Activated T-cell treated with anti-CD3 and anti-CD28 coated beads, Interleukin-2, amount 50 U/mL, for 72 hours (primary cell): Measurements from ENCODE around the gene NEK2. TPM values are rescaled to one million over a fixed set of nuclear protein-coding genes. Genes with fewer than 3 reads are reported as not detected.
"Not testable (repeated sequence)": the region's sequence is repeated elsewhere in the genome, so short reads cannot be mapped to it uniquely, and the experiment has no call there.

Experiments
- ATAC-seq, 2 donors: fragments of 150-1000 bp; cut with Tn5 transposase; replicated peaks in 1 of 2; 2 replicates each; pipeline ENCODE4 v1.10.0; 2021; ENCODE audit warnings: moderate library complexity in 2 of 2, mild to moderate bottlenecking in 1 of 2
- DNase-seq, 2 donors: peaks; one replicate each; pipeline ENCODE4 v3.0.0; 2021 to 2022; ENCODE audit warnings: mixed read lengths in 1 of 2
- H3K27ac Mint-ChIP-seq: one replicate; pipeline ENCODE4 v1.8.0; 2022; ENCODE audit warnings: mild to moderate bottlenecking, moderate library complexity, mixed read lengths
- H3K27me3 Mint-ChIP-seq: one replicate; pipeline ENCODE4 v1.8.0; 2022; ENCODE audit warnings: low read depth, mixed read lengths
- H3K36me3 Mint-ChIP-seq, 2 donors: one replicate each; pipeline ENCODE4 v1.8.0; 2022; ENCODE audit warnings: mixed read lengths in 2 of 2, mild to moderate bottlenecking in 1 of 2; ENCODE audit not compliant: insufficient read depth in 2 of 2
- H3K4me1 Mint-ChIP-seq: one replicate; pipeline ENCODE4 v1.8.0; 2022; ENCODE audit warnings: low read depth, mixed read lengths
- H3K4me3 Mint-ChIP-seq, 2 donors: one replicate each; pipeline ENCODE4 v1.8.0; 2022; ENCODE audit warnings: mild to moderate bottlenecking in 2 of 2, mixed read lengths in 2 of 2, moderate library complexity in 2 of 2
- H3K9me3 Mint-ChIP-seq, 2 donors: one replicate each; pipeline ENCODE4 v1.8.0; 2022; ENCODE audit warnings: mixed read lengths in 2 of 2
- total RNA-seq, 2 donors: library from RNA; stranded (reverse); gene quantifications; one replicate each; pipeline ENCODE4 v1.2.3, GENCODE V29; 2022

Gene NEK2
- total RNA-seq, 2 donors from 2014 or later: 36.8 to 41.9 TPM

- ATAC-seq (no peak), DNase-seq (no peak)
- Mint-ChIP-seq H3K4me1 (peaks cover 8% of the 10 kb centered on the region), H3K4me3 (no peak overlapping the region), H3K27ac (no peak overlapping the region), H3K9me3 (no peaks in the 10 kb centered on the region), H3K36me3 (no peaks in the 10 kb centered on the region), H3K27me3 (no peaks in the 10 kb centered on the region)
Observed at GRCh38 chr1:211641044-211641800, 34.2 kb downstream of the NEK2 start.

- Mint-ChIP-seq H3K36me3 (no peaks in the 10 kb centered on the region), H3K4me1 (peaks cover 8% of the 10 kb centered on the region), H3K4me3 (no peak overlapping the region), H3K27me3 (no peaks in the 10 kb centered on the region), H3K27ac (no peak overlapping the region), H3K9me3 (no peaks in the 10 kb centered on the region)
- DNase-seq: no peak
- no peak for ATAC-seq
Observed at GRCh38 chr1:211640301-211640630, 35.2 kb downstream of the NEK2 start.

GRCh38 chr1:211639475-211640300 is 35.7 kb downstream of the NEK2 start:
- no peak for DNase-seq
- ATAC-seq: no peak
- no peak overlapping the region for H3K4me3 Mint-ChIP-seq

GRCh38 chr1:211638689-211639101 is 36.7 kb downstream of the NEK2 start:
- Mint-ChIP-seq H3K36me3 (no peaks in the 10 kb centered on the region), H3K4me1 (peaks cover 4% of the 10 kb centered on the region), H3K9me3 (no peaks in the 10 kb centered on the region), H3K4me3 (no peak overlapping the region), H3K27me3 (peaks cover 4% of the 10 kb centered on the region), H3K27ac (no peak overlapping the region)
- no peak for ATAC-seq
- no peak for DNase-seq

More at GRCh38 chr1:211639475-211640300, 35.7 kb downstream of the NEK2 start:
- Mint-ChIP-seq H3K4me1 (peaks cover 8% of the 10 kb centered on the region), H3K27ac (no peak overlapping the region), H3K36me3 (no peaks in the 10 kb centered on the region), H3K9me3 (no peaks in the 10 kb centered on the region), H3K27me3 (no peaks in the 10 kb centered on the region)

GRCh38 chr1:211638246-211638645 is 37.2 kb downstream of the NEK2 start:
- peaks cover 8% of the 10 kb centered on the region for H3K27me3 Mint-ChIP-seq
- no peak for ATAC-seq

GRCh38 chr1:211637066-211637465 is 38.4 kb downstream of the NEK2 start:
- H3K4me1 Mint-ChIP-seq: peaks cover 6% of the 10 kb centered on the region
- no peak overlapping the region for H3K4me3 Mint-ChIP-seq
- H3K9me3 Mint-ChIP-seq: no peaks in the 10 kb centered on the region
- no peak for ATAC-seq
- H3K27ac Mint-ChIP-seq: no peak overlapping the region
- no peak for DNase-seq
- peaks cover 9% of the 10 kb centered on the region for H3K27me3 Mint-ChIP-seq
- H3K36me3 Mint-ChIP-seq: no peaks in the 10 kb centered on the region

More at GRCh38 chr1:211638246-211638645, 37.2 kb downstream of the NEK2 start:
- no peaks in the 10 kb centered on the region for H3K9me3 Mint-ChIP-seq
- no peaks in the 10 kb centered on the region for H3K4me1 Mint-ChIP-seq
- no peak overlapping the region for H3K27ac Mint-ChIP-seq
- no peak overlapping the region for H3K4me3 Mint-ChIP-seq
- H3K36me3 Mint-ChIP-seq: no peaks in the 10 kb centered on the region
- DNase-seq: no peak

- H3K4me1 Mint-ChIP-seq, ATAC-seq, DNase-seq, H3K27me3 Mint-ChIP-seq, H3K36me3 Mint-ChIP-seq, H3K4me3 Mint-ChIP-seq, H3K9me3 Mint-ChIP-seq, H3K27ac Mint-ChIP-seq: not testable (repeated sequence)
Observed at GRCh38 chr1:211636575-211637029, 38.8 kb downstream of the NEK2 start.

GRCh38 chr1:211635597-211636205 is 39.7 kb downstream of the NEK2 start:
- no peak overlapping the region for H3K27ac Mint-ChIP-seq
- H3K4me3 Mint-ChIP-seq: no peak overlapping the region
- peaks cover 9% of the 10 kb centered on the region for H3K27me3 Mint-ChIP-seq
- no peaks in the 10 kb centered on the region for H3K36me3 Mint-ChIP-seq
- peaks cover 6% of the 10 kb centered on the region for H3K4me1 Mint-ChIP-seq
- no peak for ATAC-seq
- no peaks in the 10 kb centered on the region for H3K9me3 Mint-ChIP-seq
- DNase-seq: no peak

GRCh38 chr1:211634931-211635330 is 40.5 kb downstream of the NEK2 start:
- no peak for ATAC-seq
- H3K4me1 Mint-ChIP-seq: peaks cover 6% of the 10 kb centered on the region
- peaks cover 9% of the 10 kb centered on the region for H3K27me3 Mint-ChIP-seq
- H3K36me3 Mint-ChIP-seq: no peaks in the 10 kb centered on the region
- DNase-seq: no peak
- no peaks in the 10 kb centered on the region for H3K9me3 Mint-ChIP-seq
- no peak overlapping the region for H3K27ac Mint-ChIP-seq
- H3K4me3 Mint-ChIP-seq: no peak overlapping the region

GRCh38 chr1:211634461-211634860 is 41.0 kb downstream of the NEK2 start:
- ATAC-seq: no peak
- Mint-ChIP-seq H3K27me3 (peaks cover 9% of the 10 kb centered on the region), H3K9me3 (no peaks in the 10 kb centered on the region), H3K4me3 (no peak overlapping the region), H3K27ac (no peak overlapping the region), H3K36me3 (no peaks in the 10 kb centered on the region), H3K4me1 (peaks cover 6% of the 10 kb centered on the region)
- DNase-seq: no peak

- no peaks in the 10 kb centered on the region for H3K36me3 Mint-ChIP-seq
- H3K9me3 Mint-ChIP-seq: no peaks in the 10 kb centered on the region
- H3K27me3 Mint-ChIP-seq: peaks cover 9% of the 10 kb centered on the region
- H3K27ac Mint-ChIP-seq: no peak overlapping the region
- peaks cover 6% of the 10 kb centered on the region for H3K4me1 Mint-ChIP-seq
- no peak for ATAC-seq
- no peak overlapping the region for H3K4me3 Mint-ChIP-seq
- DNase-seq: no peak
Observed at GRCh38 chr1:211633524-211633846, 41.9 kb downstream of the NEK2 start.

- ATAC-seq (no peak), DNase-seq (no peak)
- Mint-ChIP-seq H3K9me3 (no peaks in the 10 kb centered on the region), H3K27ac (no peak overlapping the region), H3K4me3 (no peak overlapping the region), H3K36me3 (no peaks in the 10 kb centered on the region), H3K4me1 (peaks cover 6% of the 10 kb centered on the region), H3K27me3 (peaks cover 9% of the 10 kb centered on the region)
Observed at GRCh38 chr1:211632808-211633523, 42.5 kb downstream of the NEK2 start.
